PC-9 (cell line): ENCODE results near the gene CISTR. TPM values are rescaled to one million over a fixed set of nuclear protein-coding genes. Genes with fewer than 3 reads are reported as not detected.
"Not testable (repeated sequence)": the region's sequence is repeated elsewhere in the genome, so short reads cannot be mapped to it uniquely, and the experiment has no call there.

Source experiments
- BruUV-seq: library from RNA; stranded (reverse); fragments of 400-500 nt; replicated peaks from 2 replicates; lab custom pipeline; 2021; lab: Mats Ljungman, UMichigan
- CTCF ChIA-PET: fragments of 300-600 bp; sonication (Branson Sonifier 250); formaldehyde crosslinking; loops from one replicate; lab custom pipeline; 2022; ENCODE audit warnings: antibody characterized with exemption; lab: Charles Lee
- POLR2A ChIA-PET: fragments of 300-600 bp; sonication (Branson Sonifier 250); formaldehyde crosslinking; loops from one replicate; lab custom pipeline; 2022; ENCODE audit warnings: antibody characterized with exemption; ENCODE audit not compliant: unreplicated experiment; lab: Charles Lee
- DNase-seq, 2 experiments: peaks; one replicate each; pipeline versions ENCODE4 v3.0.0 to v3.0.0-alpha.2; 2015 to 2022; ENCODE audit warnings: mixed read lengths in 1 of 2
- H2AFZ ChIP-seq: fragments of 200-600 bp; sonication (generic); 2 replicates; pipeline ENCODE4 v1.8.1; 2017; ENCODE audit warnings: antibody characterized with exemption
- H3F3A ChIP-seq: fragments of 200-600 bp; sonication (generic); 2 replicates; pipeline ENCODE4 v1.8.1; 2017; ENCODE audit warnings: antibody characterized with exemption, mild to moderate bottlenecking, low read depth; ENCODE audit not compliant: insufficient read depth
- H3K27ac ChIP-seq: fragments of 200-600 bp; sonication (generic); 2 replicates; pipeline ENCODE4 v1.6.1; 2016; ENCODE audit warnings: mixed run types
- H3K27me3 ChIP-seq: fragments of 200-600 bp; sonication (generic); 2 replicates; pipeline ENCODE4 v1.6.1; 2016; ENCODE audit warnings: low read depth, mixed run types; ENCODE audit not compliant: insufficient read depth
- H3K36me3 ChIP-seq: fragments of 200-600 bp; sonication (generic); 2 replicates; pipeline ENCODE4 v1.6.1; 2016; ENCODE audit warnings: low read depth, mixed run types
- H3K4me1 ChIP-seq: fragments of 200-600 bp; sonication (generic); replicated peaks from 2 replicates; pipeline ENCODE4 v1.6.1; 2016; ENCODE audit warnings: mixed run types; ENCODE audit not compliant: insufficient read depth
- H3K4me2 ChIP-seq: fragments of 200-600 bp; sonication (generic); 2 replicates; pipeline ENCODE4 v1.6.1; 2017; ENCODE audit warnings: mixed run types
- H3K4me3 ChIP-seq: fragments of 200-600 bp; sonication (generic); 2 replicates; pipeline ENCODE4 v1.6.1; 2016; ENCODE audit warnings: mixed run types
- H3K79me2 ChIP-seq: fragments of 200-600 bp; sonication (generic); 2 replicates; pipeline ENCODE4 v1.6.1; 2017; ENCODE audit warnings: low read depth, mixed run types
- H3K9me2 ChIP-seq: fragments of 200-600 bp; sonication (generic); 2 replicates; pipeline ENCODE4 v1.8.1; 2017; ENCODE audit warnings: mild to moderate bottlenecking; ENCODE audit not compliant: insufficient read depth
- H3K9me3 ChIP-seq: fragments of 200-600 bp; sonication (generic); 2 replicates; pipeline ENCODE4 v1.8.1; 2016; ENCODE audit warnings: low read depth; ENCODE audit not compliant: insufficient read depth
- H4K20me1 ChIP-seq: fragments of 200-600 bp; sonication (generic); 2 replicates; pipeline ENCODE4 v1.8.1; 2017; ENCODE audit not compliant: insufficient read depth
- EZH2 ChIP-seq: fragments of 200-600 bp; sonication (generic); IDR thresholded peaks from 2 replicates; pipeline ENCODE4 v1.8.0; 2017; ENCODE audit warnings: antibody characterized with exemption, low read depth
- intact Hi-C: fragments of 100-400 bp; cut with micrococcal nuclease; formaldehyde crosslinking; loops from one replicate; pipeline ENCODE4 v1.10.0; 2022; ENCODE audit not compliant: unreplicated experiment
- total RNA-seq: library from RNA; stranded (reverse); gene quantifications from 2 replicates; pipeline ENCODE4 v1.2.3, GENCODE V29; 2021
- TF ChIP-seq, protein P1 (sequence below): fragments of 200-600 bp; sonication (generic); conservative IDR thresholded peaks from 2 replicates; pipeline ENCODE4 v1.6.1; 2017; ENCODE audit warnings: mixed run types, antibody characterized with exemption, mild to moderate bottlenecking, moderate library complexity

The CISTR gene
- total RNA-seq, 1 experiment from 2014 or later = not detected

DNA sequence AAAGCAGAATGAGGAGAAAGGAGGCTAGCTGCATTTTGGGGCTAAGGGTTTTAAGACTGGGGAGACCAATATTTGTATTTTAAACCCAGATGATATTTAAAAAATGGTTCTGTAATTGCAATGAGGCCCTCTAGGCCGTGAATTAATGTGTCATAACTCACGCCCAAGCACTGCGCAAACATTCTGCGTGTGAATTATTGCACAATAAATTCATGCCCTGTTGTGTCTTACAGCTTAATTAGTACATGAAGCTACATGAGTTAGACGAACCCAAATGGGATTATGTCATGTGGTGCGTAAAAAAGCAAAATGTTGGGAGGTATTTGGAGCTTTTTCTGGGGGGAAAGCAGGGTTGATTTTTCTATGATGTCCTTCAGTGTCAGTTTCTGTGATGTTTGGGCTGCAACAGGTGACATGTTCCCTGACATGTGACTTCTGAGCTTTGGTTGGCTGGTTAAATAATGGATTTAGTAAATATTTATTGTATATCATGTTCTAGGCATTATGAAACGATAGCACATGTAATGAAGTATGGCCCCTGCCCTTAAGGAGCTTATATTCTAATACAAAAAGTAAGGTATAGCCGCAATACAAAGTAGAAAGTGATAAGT lies 30.4 kb upstream of the CISTR start:
- ChIA-PET CTCF (no interaction called here), POLR2A (no interaction called here)
- Histone ChIP-seq H4K20me1 (no peaks in the 10 kb centered on the region), H3K9me3 (no peaks in the 10 kb centered on the region), H3K9me2 (no peaks in the 10 kb centered on the region), H3K79me2 (no peaks in the 10 kb centered on the region), H3K4me3 (no peak overlapping the region), H3F3A (no peaks in the 10 kb centered on the region), H3K36me3 (no peaks in the 10 kb centered on the region), H2AFZ (no peak overlapping the region), H3K27me3 (no peaks in the 10 kb centered on the region), H3K4me1 (no peaks in the 10 kb centered on the region; the same call in none of the 2 replicates), H3K27ac (no peak overlapping the region), H3K4me2 (no peak overlapping the region)
- no TSS peak for BruUV-seq
- intact Hi-C loops = no loop called here
- DNase-seq = no peak
- TF ChIP-seq, protein P1, sequence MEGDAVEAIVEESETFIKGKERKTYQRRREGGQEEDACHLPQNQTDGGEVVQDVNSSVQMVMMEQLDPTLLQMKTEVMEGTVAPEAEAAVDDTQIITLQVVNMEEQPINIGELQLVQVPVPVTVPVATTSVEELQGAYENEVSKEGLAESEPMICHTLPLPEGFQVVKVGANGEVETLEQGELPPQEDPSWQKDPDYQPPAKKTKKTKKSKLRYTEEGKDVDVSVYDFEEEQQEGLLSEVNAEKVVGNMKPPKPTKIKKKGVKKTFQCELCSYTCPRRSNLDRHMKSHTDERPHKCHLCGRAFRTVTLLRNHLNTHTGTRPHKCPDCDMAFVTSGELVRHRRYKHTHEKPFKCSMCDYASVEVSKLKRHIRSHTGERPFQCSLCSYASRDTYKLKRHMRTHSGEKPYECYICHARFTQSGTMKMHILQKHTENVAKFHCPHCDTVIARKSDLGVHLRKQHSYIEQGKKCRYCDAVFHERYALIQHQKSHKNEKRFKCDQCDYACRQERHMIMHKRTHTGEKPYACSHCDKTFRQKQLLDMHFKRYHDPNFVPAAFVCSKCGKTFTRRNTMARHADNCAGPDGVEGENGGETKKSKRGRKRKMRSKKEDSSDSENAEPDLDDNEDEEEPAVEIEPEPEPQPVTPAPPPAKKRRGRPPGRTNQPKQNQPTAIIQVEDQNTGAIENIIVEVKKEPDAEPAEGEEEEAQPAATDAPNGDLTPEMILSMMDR = no peak
- no peak for TF ChIP-seq EZH2

DNA sequence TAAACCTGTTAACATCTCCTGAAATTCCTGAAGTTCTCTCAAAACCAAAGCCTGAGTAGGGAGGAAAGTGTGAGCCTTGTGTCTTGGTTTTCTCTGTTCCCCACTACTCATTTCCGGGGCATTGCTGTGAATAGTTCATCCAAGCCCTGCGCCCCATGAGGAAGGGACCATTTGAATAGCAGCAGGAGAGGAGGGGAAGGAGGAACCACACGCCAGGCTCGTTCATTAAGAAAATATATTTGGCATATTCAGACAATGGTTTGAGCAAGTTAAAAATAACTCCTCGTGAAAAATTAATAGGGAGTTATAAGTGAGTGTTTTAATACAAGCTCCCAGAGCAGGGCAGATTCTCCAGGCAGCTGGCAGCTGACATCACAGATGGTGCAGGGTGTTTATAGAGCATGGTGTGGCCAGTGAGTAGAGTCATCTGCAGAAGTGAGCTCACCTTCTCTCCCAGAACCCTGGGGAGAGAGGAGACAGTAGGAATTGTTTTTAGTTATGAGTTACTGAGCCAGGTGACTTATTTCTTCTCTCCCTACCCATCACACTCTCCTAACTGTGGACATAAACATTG lies 29.5 kb upstream of the CISTR start:
- H3K36me3 ChIP-seq = no peaks in the 10 kb centered on the region
- no peak for DNase-seq
- no peaks in the 10 kb centered on the region for H3K27me3 ChIP-seq
- H3K4me1 ChIP-seq = peaks cover 7% of the 10 kb centered on the region
- ChIA-PET CTCF (interaction anchor here (0.5 kb wide), 1 partner anchor 626 kb away, joined by 5 read pairs; no protein-coding TSS in a partner anchor), POLR2A (no interaction called here)
- BruUV-seq = no TSS peak
- no peaks in the 10 kb centered on the region for H3F3A ChIP-seq
- TF ChIP-seq, protein P1 = no peak
- TF ChIP-seq EZH2 = no peak
- H2AFZ ChIP-seq = no peak overlapping the region
- H3K9me3 ChIP-seq = no peaks in the 10 kb centered on the region
- H3K4me2 ChIP-seq = no peak overlapping the region
- H3K4me3 ChIP-seq = no peak overlapping the region
- H4K20me1 ChIP-seq = no peaks in the 10 kb centered on the region
- H3K79me2 ChIP-seq = no peaks in the 10 kb centered on the region
- H3K27ac ChIP-seq = no peak overlapping the region
- H3K9me2 ChIP-seq = no peaks in the 10 kb centered on the region
- intact Hi-C loops = no loop called here

DNA sequence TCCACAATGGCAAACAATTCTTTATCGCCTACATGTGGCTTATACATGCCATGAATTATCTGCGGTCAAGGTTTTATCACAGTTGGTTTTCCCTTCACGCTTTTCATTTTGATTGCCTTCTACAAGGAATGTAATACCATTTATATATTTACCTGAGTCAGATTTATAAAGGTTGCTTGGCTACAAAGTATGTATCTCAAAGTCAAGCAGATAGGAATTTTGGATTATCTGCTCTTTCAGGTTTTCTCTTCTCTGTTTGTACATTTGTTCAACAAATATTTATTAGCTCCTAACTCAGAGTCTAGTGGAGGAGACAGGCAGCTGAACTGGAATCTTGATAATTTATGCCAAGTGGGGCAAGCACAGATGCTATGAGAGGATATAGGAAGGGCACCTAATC lies 28.5 kb upstream of the CISTR start:
- no peaks in the 10 kb centered on the region for H3F3A ChIP-seq
- H4K20me1 ChIP-seq = no peaks in the 10 kb centered on the region
- H2AFZ ChIP-seq = no peak overlapping the region
- no peak for TF ChIP-seq EZH2
- TF ChIP-seq, protein P1 = no peak
- no peak overlapping the region for H3K4me3 ChIP-seq
- H3K79me2 ChIP-seq = no peaks in the 10 kb centered on the region
- no peaks in the 10 kb centered on the region for H3K36me3 ChIP-seq
- BruUV-seq = no TSS peak
- peaks cover 7% of the 10 kb centered on the region for H3K4me1 ChIP-seq
- H3K9me3 ChIP-seq = no peaks in the 10 kb centered on the region
- H3K27me3 ChIP-seq = no peaks in the 10 kb centered on the region
- H3K9me2 ChIP-seq = no peaks in the 10 kb centered on the region
- CTCF ChIA-PET = no interaction called here
- H3K27ac ChIP-seq = no peak overlapping the region
- POLR2A ChIA-PET = interaction anchor here (0.7 kb wide), 1 partner anchor 154 kb away, joined by 3 read pairs; no protein-coding TSS in a partner anchor
- DNase-seq = no peak
- intact Hi-C loops = no loop called here
- no peak overlapping the region for H3K4me2 ChIP-seq

DNA sequence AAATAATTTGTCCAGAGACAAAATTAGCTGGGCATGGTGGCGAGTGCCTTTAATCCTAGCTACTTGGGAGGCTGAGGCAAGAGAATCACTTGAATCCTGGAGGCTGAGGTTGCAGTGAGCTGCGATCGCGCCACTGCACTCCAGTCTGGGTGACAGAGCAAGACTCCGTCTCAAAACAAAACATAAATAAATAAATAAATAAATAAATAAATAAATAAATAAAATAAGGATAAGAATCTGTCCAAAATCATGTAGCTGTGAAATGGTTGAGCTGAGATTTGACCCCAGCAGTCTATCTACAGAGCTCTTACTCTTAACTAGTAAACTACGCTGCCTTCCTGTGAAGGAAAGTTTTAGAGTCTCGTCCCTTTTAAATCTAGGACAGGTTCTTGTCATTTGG lies 27.9 kb upstream of the CISTR start:
- POLR2A ChIA-PET = interaction anchor here (0.5 kb wide), 1 partner anchor 26 kb away, joined by 3 read pairs; no protein-coding TSS in a partner anchor
- H3K9me3 ChIP-seq, H3K79me2 ChIP-seq, H3K4me3 ChIP-seq, H3K4me1 ChIP-seq, H3K4me2 ChIP-seq, DNase-seq, H3K27ac ChIP-seq, CTCF ChIA-PET, H3F3A ChIP-seq, H3K9me2 ChIP-seq, H2AFZ ChIP-seq, BruUV-seq, H4K20me1 ChIP-seq, H3K27me3 ChIP-seq, H3K36me3 ChIP-seq, intact Hi-C loops: not testable (repeated sequence)
